ENCODE results near the gene STEEP1.

The STEEP1 gene

GRCh38 chrX:119565107-119565663, at the start of gene STEEP1:
Gene STEEP1 (minus strand): TSS chrX:119565409. CDS start chrX:119565355, 54 bp downstream.
- in situ Hi-C loops (cut with MboI; ENCODE audit: low sequenced_read_pairs), result no loop called here

- in situ Hi-C loops (cut with MboI; ENCODE audit: low sequenced_read_pairs), result no loop called here
Measured at GRCh38 chrX:119614776-119615175, 49.6 kb upstream of the STEEP1 start.

- in situ Hi-C loops (cut with MboI; ENCODE audit: low sequenced_read_pairs), result no loop called here
Measured at GRCh38 chrX:119607018-119607389, 41.8 kb upstream of the STEEP1 start.

GRCh38 chrX:119606280-119607017, 41.2 kb upstream of the STEEP1 start, which contains the start of gene NKRF:
Gene NKRF (minus strand): TSS chrX:119606424.
- in situ Hi-C loops (cut with MboI; ENCODE audit: low sequenced_read_pairs), result no loop called here

GRCh38 chrX:119605464-119606279, 40.5 kb upstream of the STEEP1 start:
- in situ Hi-C loops (cut with MboI; ENCODE audit: low sequenced_read_pairs), result no loop called here

GRCh38 chrX:119604766-119605463, 39.7 kb upstream of the STEEP1 start:
- in situ Hi-C loops (cut with MboI; ENCODE audit: low sequenced_read_pairs), result no loop called here

GRCh38 chrX:119602701-119603255, 37.6 kb upstream of the STEEP1 start:
- in situ Hi-C loops (cut with MboI; ENCODE audit: low sequenced_read_pairs), result no loop called here

GRCh38 chrX:119589810-119590209, 24.6 kb upstream of the STEEP1 start:
- in situ Hi-C loops (cut with MboI; ENCODE audit: low sequenced_read_pairs), result no loop called here

GRCh38 chrX:119583431-119584059, 18.3 kb upstream of the STEEP1 start:
- in situ Hi-C loops (cut with MboI; ENCODE audit: low sequenced_read_pairs), result no loop called here

- in situ Hi-C loops (cut with MboI; ENCODE audit: low sequenced_read_pairs), result no loop called here
Measured at GRCh38 chrX:119579414-119579813, 14.2 kb upstream of the STEEP1 start.

GRCh38 chrX:119574394-119575266, 9.4 kb upstream of the STEEP1 start, which contains the start of gene UBE2A:
Gene UBE2A (plus strand): TSS chrX:119574563. CDS start chrX:119574712, 149 bp downstream.
- in situ Hi-C loops (cut with MboI; ENCODE audit: low sequenced_read_pairs), result no loop called here

GRCh38 chrX:119573840-119574393, 8.7 kb upstream of the STEEP1 start:
- in situ Hi-C loops (cut with MboI; ENCODE audit: low sequenced_read_pairs), result no loop called here

GRCh38 chrX:119573222-119573621, 8.0 kb upstream of the STEEP1 start:
- in situ Hi-C loops (cut with MboI; ENCODE audit: low sequenced_read_pairs), result no loop called here

GRCh38 chrX:119570351-119570835, 5.2 kb upstream of the STEEP1 start:
- in situ Hi-C loops (cut with MboI; ENCODE audit: low sequenced_read_pairs), result no loop called here

- in situ Hi-C loops (cut with MboI; ENCODE audit: low sequenced_read_pairs), result no loop called here
Measured at GRCh38 chrX:119552508-119552907, 12.7 kb downstream of the STEEP1 start.

GRCh38 chrX:119549327-119550016, 15.7 kb downstream of the STEEP1 start:
- in situ Hi-C loops (cut with MboI; ENCODE audit: low sequenced_read_pairs), result no loop called here

- in situ Hi-C loops (cut with MboI; ENCODE audit: low sequenced_read_pairs), result no loop called here
Measured at GRCh38 chrX:119541188-119541587, 24.0 kb downstream of the STEEP1 start.

GRCh38 chrX:119539872-119540271, 25.3 kb downstream of the STEEP1 start:
- in situ Hi-C loops (cut with MboI; ENCODE audit: low sequenced_read_pairs), result no loop called here

Measured in hTERT RPE-1 (cell line).